Muscle of back (tissue), 10 donors: ENCODE measurements around the gene LILRA2. TPM values are rescaled to one million over a fixed set of nuclear protein-coding genes. Genes with fewer than 3 reads are reported as not detected.

Experiments
- polyA plus RNA-seq, 10 donors: library from polyadenylated mRNA; unstranded; fragments of 120-200 nt; gene quantifications; one replicate each; pipeline ENCODE4 v1.2.1, GENCODE V29; 2013; ENCODE audit not compliant: insufficient read length in 10 of 10

LILRA2 gene
- polyA plus RNA-seq, 10 donors: 0.34 to 1.6 (median 0.91) TPM

Other genes starting within 250 kb of the LILRA2 start
- gene LILRA4, start 234.6 kb upstream of the LILRA2 start, polyA plus RNA-seq: under 1 TPM in 2 of 10 donors, not detected in 8; 0.17 to 0.20 TPM
- gene LAIR1, start 208.9 kb upstream of the LILRA2 start, polyA plus RNA-seq: 10 to 100 TPM in 1 of 10 donors, 1 to 10 TPM in 9; 5.6 to 11.0 (median 7.4) TPM
- 1 to 10 TPM; 2.6 to 6.1 (median 3.9) TPM for gene TTYH1, start 158.3 kb upstream of the LILRA2 start, polyA plus RNA-seq
- 100 to 1,000 TPM in 3 of 10 donors, 10 to 100 TPM in 7; 51.0 to 156 (median 85.9) TPM for gene LENG8, start 124.6 kb upstream of the LILRA2 start, polyA plus RNA-seq
- 1 to 10 TPM in 8 of 10 donors, under 1 TPM in 2; 0.94 to 2.6 (median 1.6) TPM for gene LENG9, start 110.0 kb upstream of the LILRA2 start, polyA plus RNA-seq
- gene CDC42EP5, start 100.5 kb upstream of the LILRA2 start, polyA plus RNA-seq: 10 to 100 TPM; 17.7 to 74.8 (median 29.7) TPM
- gene LAIR2, start 71.0 kb upstream of the LILRA2 start, polyA plus RNA-seq: 1 to 10 TPM in 1 of 10 donors, under 1 TPM in 2, not detected in 7; 0.64 to 2.6 (median 0.68) TPM
- under 1 TPM; 0.29 to 0.95 (median 0.41) TPM for gene LILRA1, start 19.8 kb downstream of the LILRA2 start, polyA plus RNA-seq
- gene LILRB1, start 56.7 kb downstream of the LILRA2 start, polyA plus RNA-seq: 1 to 10 TPM in 9 of 10 donors, under 1 TPM in 1; 0.83 to 2.4 (median 1.4) TPM
- gene LILRB4, start 89.2 kb downstream of the LILRA2 start, polyA plus RNA-seq: 1 to 10 TPM in 9 of 10 donors, under 1 TPM in 1; 0.72 to 2.0 (median 1.2) TPM
- not detected for gene KIR3DL3, start 150.7 kb downstream of the LILRA2 start, polyA plus RNA-seq
- under 1 TPM in 1 of 10 donors, not detected in 9; 0.12 TPM for gene KIR2DL3, start 164.7 kb downstream of the LILRA2 start, polyA plus RNA-seq
- gene KIR2DL1, start 196.0 kb downstream of the LILRA2 start, polyA plus RNA-seq: not detected
- not detected for gene KIR2DL4, start 229.8 kb downstream of the LILRA2 start, polyA plus RNA-seq
- not detected for gene KIR3DL1, start 242.7 kb downstream of the LILRA2 start, polyA plus RNA-seq